Natural killer cell treated with Interleukin-12 subunit alpha and Interleukin-12 subunit beta and Interleukin-15 and Interleukin-18, amount 100 ng/mL, for 72 hours (primary cell): Measurements from ENCODE around the gene SPATA17. TPM values are rescaled to one million over a fixed set of nuclear protein-coding genes. Genes with fewer than 3 reads are reported as not detected.
"Not testable (repeated sequence)": the region's sequence is repeated elsewhere in the genome, so short reads cannot be mapped to it uniquely, and the experiment has no call there.

Source experiments
- ATAC-seq, 2 donors: fragments of 150-1000 bp; cut with Tn5 transposase in 1 of 2; sonication (Bioruptor Pico), chemical (Tn5 transposase) in 1 of 2; 2 replicates each; pipeline ENCODE4 v1.10.0; 2021
- DNase-seq: peaks from one replicate; pipeline ENCODE4 v3.0.0; 2022; ENCODE audit warnings: low spot score
- H3K27ac Mint-ChIP-seq, 2 donors: 1 replicate in 1 of 2; 2 replicates in 1 of 2; pipeline ENCODE4 v1.8.0; 2022; ENCODE audit warnings: mixed read lengths in 2 of 2, mild to moderate bottlenecking in 1 of 2, moderate library complexity in 1 of 2
- H3K27me3 Mint-ChIP-seq, 2 donors: 1 replicate in 1 of 2; 2 replicates in 1 of 2; pipeline ENCODE4 v1.8.0; 2022; ENCODE audit warnings: mixed read lengths in 2 of 2
- H3K36me3 Mint-ChIP-seq: one replicate; pipeline ENCODE4 v1.8.0; 2022; ENCODE audit warnings: mixed read lengths
- H3K4me1 Mint-ChIP-seq, 2 donors: 1 replicate in 1 of 2; 2 replicates in 1 of 2; pipeline ENCODE4 v1.8.0; 2022; ENCODE audit warnings: low read depth in 2 of 2, mixed read lengths in 2 of 2, mild to moderate bottlenecking in 1 of 2
- H3K4me3 Mint-ChIP-seq: one replicate; pipeline ENCODE4 v1.8.0; 2022; ENCODE audit warnings: mixed read lengths
- H3K9me3 Mint-ChIP-seq: 2 replicates; pipeline ENCODE4 v1.8.0; 2022; ENCODE audit warnings: mixed read lengths
- total RNA-seq, 2 donors: library from RNA; stranded (reverse); gene quantifications; one replicate each; pipeline ENCODE4 v1.2.3, GENCODE V29; 2022

SPATA17 gene
- total RNA-seq, 2 donors from 2014 or later = not detected

GRCh38 chr1:217642455-217642854, 11.3 kb downstream of the SPATA17 start:
- no peak overlapping the region for H3K4me3 Mint-ChIP-seq
- H3K36me3 Mint-ChIP-seq = no peaks in the 10 kb centered on the region
- no peak overlapping the region for H3K27ac Mint-ChIP-seq

GRCh38 chr1:217647791-217648190, 16.6 kb downstream of the SPATA17 start:
- no peaks in the 10 kb centered on the region for H3K4me1 Mint-ChIP-seq
- H3K4me3 Mint-ChIP-seq = no peak overlapping the region
- H3K27ac Mint-ChIP-seq = no peak overlapping the region
- H3K9me3 Mint-ChIP-seq = no peaks in the 10 kb centered on the region
- no peaks in the 10 kb centered on the region for H3K36me3 Mint-ChIP-seq
- ATAC-seq = no peak
- H3K27me3 Mint-ChIP-seq = peaks cover 8 to 10% of the 10 kb centered on the region in 2 donors
- DNase-seq = no peak

More at GRCh38 chr1:217642455-217642854, 11.3 kb downstream of the SPATA17 start:
- Mint-ChIP-seq H3K9me3 (no peaks in the 10 kb centered on the region), H3K4me1 (no peaks in the 10 kb centered on the region), H3K27me3 (peaks cover 25 to 50% of the 10 kb centered on the region in 2 donors)
- no peak for DNase-seq
- ATAC-seq = no peak

- Mint-ChIP-seq H3K36me3 (no peaks in the 10 kb centered on the region), H3K27me3 (peaks cover 0 to 3% of the 10 kb centered on the region in 2 donors), H3K4me3 (no peak overlapping the region), H3K9me3 (no peaks in the 10 kb centered on the region), H3K27ac (no peak overlapping the region), H3K4me1 (no peaks in the 10 kb centered on the region)
- ATAC-seq (no peak), DNase-seq (no peak)
These were observed 19.5 kb downstream of the SPATA17 start for GRCh38 chr1:217650674-217651073.

DNA sequence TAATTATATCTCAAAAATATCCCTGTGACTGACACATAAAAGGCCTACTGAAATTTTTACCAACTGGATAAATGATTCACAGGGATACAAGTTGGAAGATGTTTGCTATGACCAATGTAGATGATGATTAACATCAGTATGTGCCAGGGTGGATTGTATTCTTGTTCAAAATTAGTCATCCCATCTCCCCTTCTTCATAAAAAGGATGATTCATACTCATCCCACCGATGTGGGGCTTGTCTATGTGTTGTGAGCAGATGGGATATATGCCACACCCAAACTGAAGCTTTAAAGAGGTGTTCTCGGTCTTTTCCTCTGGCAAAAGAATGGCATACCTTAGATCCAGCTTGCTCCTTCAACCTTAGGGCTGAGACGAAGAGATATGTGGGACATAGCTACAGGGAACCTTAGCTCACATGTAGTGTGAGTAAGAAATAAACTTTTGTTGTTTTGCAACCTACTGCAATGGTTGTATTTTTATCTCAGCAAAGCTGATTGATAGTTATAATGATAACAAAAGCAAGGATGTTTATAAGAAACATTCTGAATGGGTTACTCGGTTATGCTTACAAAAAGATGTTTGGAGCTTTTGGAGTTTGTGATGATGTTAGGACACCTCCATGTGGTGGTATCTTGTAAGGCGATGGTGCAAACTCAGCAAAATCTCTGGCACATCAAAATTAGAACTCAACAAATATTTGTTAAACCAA, 29.4 kb downstream of the SPATA17 start:
- no peak for DNase-seq
- Mint-ChIP-seq H3K9me3 (no peaks in the 10 kb centered on the region), H3K27ac (no peak overlapping the region), H3K4me1 (no peaks in the 10 kb centered on the region), H3K4me3 (no peak overlapping the region), H3K27me3 (peaks cover 6 to 7% of the 10 kb centered on the region in 2 donors), H3K36me3 (no peaks in the 10 kb centered on the region)
- ATAC-seq = no peak

DNA sequence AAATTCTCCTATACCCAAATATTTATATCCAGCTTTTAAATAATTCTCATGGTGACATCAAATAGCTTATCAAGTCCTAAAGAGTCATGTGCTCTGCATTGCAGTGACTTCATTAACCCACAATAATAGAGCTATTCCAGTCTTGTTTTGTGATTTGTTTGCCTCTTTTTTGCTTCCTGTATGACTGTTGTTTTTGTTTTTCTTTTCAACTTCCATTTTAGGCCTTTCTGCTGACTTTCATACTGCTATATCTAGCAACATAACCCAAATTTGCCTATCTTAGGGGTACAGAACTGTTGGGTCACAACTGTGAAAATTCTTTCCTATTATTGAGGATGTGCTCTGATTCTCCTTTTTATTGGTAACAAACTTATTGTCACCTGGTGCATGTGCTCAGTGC, 30.3 kb downstream of the SPATA17 start:
- Mint-ChIP-seq H3K4me1 (no peaks in the 10 kb centered on the region), H3K27me3 (peaks cover 6 to 7% of the 10 kb centered on the region in 2 donors), H3K36me3 (no peaks in the 10 kb centered on the region), H3K9me3 (no peaks in the 10 kb centered on the region), H3K4me3 (no peak overlapping the region), H3K27ac (no peak overlapping the region)
- DNase-seq (no peak), ATAC-seq (no peak)

DNA sequence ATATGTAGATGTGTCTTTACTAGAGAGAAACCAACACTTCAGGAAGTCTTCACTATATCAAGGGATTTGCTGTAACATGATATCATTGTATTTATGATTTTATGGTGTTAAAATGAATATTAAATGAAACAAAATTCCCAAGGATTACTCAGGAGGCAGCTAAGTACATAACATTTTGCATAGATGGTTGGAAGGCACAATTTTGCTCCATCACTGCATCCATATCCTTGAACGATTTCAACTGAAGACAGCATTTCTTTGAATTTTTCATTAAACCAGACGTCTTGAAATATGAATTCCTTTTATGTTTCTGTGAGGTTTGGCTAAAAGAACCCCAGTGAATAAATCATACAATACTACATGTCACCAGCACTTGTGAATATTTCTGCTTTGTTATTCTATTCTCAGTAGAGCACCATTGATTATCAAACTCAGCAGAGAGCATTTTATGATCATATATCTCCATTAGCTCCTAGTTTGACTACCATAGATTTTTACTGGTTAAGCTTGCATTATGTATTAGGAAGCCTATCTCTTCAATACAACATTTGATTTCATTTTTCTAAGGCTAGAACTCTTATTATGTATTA, 37.3 kb downstream of the SPATA17 start:
- Mint-ChIP-seq H3K4me1 (no peaks in the 10 kb centered on the region), H3K4me3 (no peak overlapping the region), H3K27me3 (peaks cover 0 to 14% of the 10 kb centered on the region in 2 donors), H3K36me3 (no peaks in the 10 kb centered on the region), H3K27ac (no peak overlapping the region), H3K9me3 (peaks cover 5% of the 10 kb centered on the region)
- ATAC-seq = no peak
- no peak for DNase-seq

GRCh38 chr1:217673387-217673786, 42.2 kb downstream of the SPATA17 start:
- Mint-ChIP-seq H3K27me3 (peaks cover 0 to 9% of the 10 kb centered on the region in 2 donors), H3K9me3 (peaks cover 5% of the 10 kb centered on the region), H3K36me3 (no peaks in the 10 kb centered on the region), H3K4me3 (no peak overlapping the region), H3K4me1 (no peaks in the 10 kb centered on the region), H3K27ac (no peak overlapping the region)
- ATAC-seq = no peak
- no peak for DNase-seq

DNA sequence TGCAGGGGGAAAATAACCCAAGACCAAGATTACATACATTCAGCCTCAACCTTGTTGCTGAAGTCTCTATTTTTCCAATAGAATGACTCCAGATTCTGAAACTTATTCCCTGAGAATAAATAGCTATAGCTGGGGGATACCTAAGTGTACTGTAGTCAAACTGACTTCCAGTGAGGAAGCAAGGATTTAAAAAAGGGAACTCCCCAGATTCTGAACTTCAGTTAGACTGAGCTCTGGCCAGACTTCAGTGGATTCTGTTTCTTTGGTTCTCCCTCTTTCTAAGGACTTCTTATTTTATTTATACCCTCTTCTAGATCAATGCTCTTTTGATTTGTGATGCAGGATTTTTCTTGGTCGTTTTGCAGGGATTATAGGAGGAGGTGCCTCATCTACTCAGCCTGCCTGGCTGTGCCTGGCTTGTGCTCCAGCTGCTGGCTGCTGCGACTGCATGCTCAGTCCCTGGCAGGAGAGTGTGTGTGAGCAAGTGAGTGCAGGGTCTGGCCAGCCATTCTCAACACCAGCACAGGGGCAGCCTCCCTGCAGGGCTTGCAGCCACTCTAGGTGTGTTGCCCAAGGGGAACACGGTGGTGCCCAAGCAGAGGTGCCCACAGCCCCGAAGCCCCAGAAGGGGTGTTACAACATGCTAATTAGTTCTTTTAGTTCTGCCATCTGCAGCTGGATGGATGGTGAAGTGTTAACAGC, 43.0 kb downstream of the SPATA17 start:
- H3K4me1 Mint-ChIP-seq = no peaks in the 10 kb centered on the region
- H3K27me3 Mint-ChIP-seq = peaks cover 0 to 9% of the 10 kb centered on the region in 2 donors
- no peak overlapping the region for H3K27ac Mint-ChIP-seq
- H3K4me3 Mint-ChIP-seq = no peak overlapping the region
- no peaks in the 10 kb centered on the region for H3K36me3 Mint-ChIP-seq
- no peak for ATAC-seq
- DNase-seq = no peak
- peaks cover 5% of the 10 kb centered on the region for H3K9me3 Mint-ChIP-seq

DNA sequence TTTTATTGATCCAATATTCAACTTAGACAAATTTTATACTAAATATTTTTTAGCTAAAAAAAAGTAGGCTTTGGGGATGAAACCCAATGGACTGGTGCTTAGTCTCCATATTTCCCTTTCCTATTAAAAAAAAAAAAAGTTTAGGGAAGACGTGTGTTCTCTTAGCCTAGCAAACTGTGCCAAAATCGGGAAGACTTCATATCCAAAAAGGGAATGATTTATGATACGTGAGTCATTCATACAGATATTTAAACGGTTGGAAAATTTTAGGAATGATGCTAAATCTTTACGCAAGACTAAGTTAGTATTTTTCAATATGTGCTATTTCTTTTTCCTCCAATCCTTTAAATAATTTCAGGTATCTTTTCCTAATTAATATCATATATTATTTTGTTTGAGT, 50.7 kb downstream of the SPATA17 start:
- Mint-ChIP-seq H3K9me3 (peaks cover 3% of the 10 kb centered on the region), H3K27me3 (no peaks in the 10 kb centered on the region)

DNA sequence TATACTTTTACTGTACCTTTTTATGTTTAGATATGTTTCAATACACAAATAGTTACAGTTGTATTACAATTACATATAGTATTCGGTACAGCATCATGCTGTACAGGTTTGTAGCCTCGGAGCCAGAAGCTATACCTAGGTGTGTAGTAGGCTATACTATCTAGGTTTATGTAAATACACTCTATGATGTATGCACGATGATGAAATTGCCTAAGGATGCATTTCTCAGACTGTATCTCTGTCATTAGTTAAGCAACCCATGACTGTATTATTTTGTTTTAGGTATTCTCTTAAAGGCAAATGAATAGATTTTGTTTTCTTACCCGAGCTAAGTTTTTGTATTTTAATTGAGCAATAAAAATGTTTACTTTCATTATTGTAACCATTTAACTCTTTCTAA, 56.4 kb downstream of the SPATA17 start:
- no peak for DNase-seq
- peaks cover 8% of the 10 kb centered on the region for H3K9me3 Mint-ChIP-seq
- H3K4me1 Mint-ChIP-seq = no peaks in the 10 kb centered on the region
- no peak for ATAC-seq
- H3K36me3 Mint-ChIP-seq = no peaks in the 10 kb centered on the region
- H3K27me3 Mint-ChIP-seq = no peaks in the 10 kb centered on the region
- H3K4me3 Mint-ChIP-seq = no peak overlapping the region
- no peak overlapping the region for H3K27ac Mint-ChIP-seq

More for the DNA sequence above, 50.7 kb downstream of the SPATA17 start:
- Mint-ChIP-seq H3K4me3 (no peak overlapping the region), H3K36me3 (no peaks in the 10 kb centered on the region), H3K4me1 (no peaks in the 10 kb centered on the region), H3K27ac (no peak overlapping the region)
- ATAC-seq (no peak), DNase-seq (no peak)

GRCh38 chr1:217696140-217696539, 65.0 kb downstream of the SPATA17 start:
- H3K9me3 Mint-ChIP-seq, H3K27ac Mint-ChIP-seq, DNase-seq, H3K36me3 Mint-ChIP-seq, H3K4me3 Mint-ChIP-seq, ATAC-seq, H3K27me3 Mint-ChIP-seq, H3K4me1 Mint-ChIP-seq: not testable (repeated sequence)

GRCh38 chr1:217703326-217703725, 72.2 kb downstream of the SPATA17 start:
- no peak overlapping the region for H3K27ac Mint-ChIP-seq
- ATAC-seq = no peak
- peaks cover 8% of the 10 kb centered on the region for H3K36me3 Mint-ChIP-seq
- no peaks in the 10 kb centered on the region for H3K27me3 Mint-ChIP-seq
- no peak overlapping the region for H3K4me3 Mint-ChIP-seq
- DNase-seq = no peak
- peaks cover 31% of the 10 kb centered on the region for H3K9me3 Mint-ChIP-seq
- no peaks in the 10 kb centered on the region for H3K4me1 Mint-ChIP-seq

DNA sequence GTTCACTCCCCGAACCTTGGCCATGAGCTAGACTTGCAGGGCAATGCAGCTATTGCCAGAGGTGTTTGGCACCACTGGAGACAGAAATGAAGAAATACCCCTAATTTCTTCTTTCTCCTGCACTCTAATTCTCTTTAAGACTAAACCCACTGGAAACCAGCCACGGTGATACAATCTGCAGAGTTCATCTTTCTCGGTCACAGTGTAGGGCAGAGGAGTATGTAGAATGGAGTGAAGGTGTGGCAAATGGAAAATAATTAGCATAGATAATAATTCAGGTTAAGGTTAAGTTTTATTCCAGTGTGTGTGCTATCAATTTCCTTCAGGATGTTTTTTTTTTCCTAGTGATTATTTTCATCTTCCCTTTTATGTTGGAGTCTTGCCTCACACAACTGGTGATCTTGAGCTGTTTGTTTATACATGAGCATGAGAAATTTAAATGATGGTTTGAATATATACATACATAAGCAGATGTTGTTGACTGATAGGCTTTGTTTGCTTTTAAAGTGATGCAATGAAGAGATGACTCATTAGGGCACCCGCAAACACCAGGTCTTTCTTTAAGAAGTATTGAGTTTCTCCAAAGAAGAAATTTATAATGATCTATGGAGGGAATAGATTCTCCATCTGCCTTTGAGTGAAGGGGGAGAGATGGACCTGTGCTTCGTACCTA, 81.9 kb downstream of the SPATA17 start:
- Mint-ChIP-seq H3K9me3 (peaks cover 20% of the 10 kb centered on the region), H3K4me3 (no peak overlapping the region), H3K4me1 (no peaks in the 10 kb centered on the region), H3K27me3 (no peaks in the 10 kb centered on the region), H3K27ac (no peak overlapping the region), H3K36me3 (no peaks in the 10 kb centered on the region)
- DNase-seq (no peak), ATAC-seq (no peak)

GRCh38 chr1:217715681-217716080, 84.5 kb downstream of the SPATA17 start:
- no peak for DNase-seq
- ATAC-seq = no peak
- Mint-ChIP-seq H3K27me3 (no peaks in the 10 kb centered on the region), H3K4me1 (no peaks in the 10 kb centered on the region), H3K27ac (no peak overlapping the region), H3K9me3 (peaks cover 21% of the 10 kb centered on the region), H3K36me3 (no peaks in the 10 kb centered on the region), H3K4me3 (no peak overlapping the region)
